DND-41 (cell line): ENCODE measurements around the gene CTNNA3.

ENCODE experiments used
- CTCF ChIP-seq: IDR thresholded peaks from 2 replicates; pipeline ENCODE4 v1.5.1; 2012; ENCODE audit warnings: borderline replicate concordance, low read length, moderate library complexity, mild to moderate bottlenecking; ENCODE audit not compliant: poor library complexity, severe bottlenecking; ENCODE audit errors: extremely low read depth
- EZH2 ChIP-seq: IDR thresholded peaks from 3 replicates; pipeline ENCODE4 v1.6.1; 2012; ENCODE audit warnings: borderline replicate concordance, low read depth, mild to moderate bottlenecking, moderate library complexity, low read length, inconsistent platforms; ENCODE audit not compliant: severe bottlenecking

GRCh38 chr10:65894379-65894778 is 1801.6 kb downstream of the CTNNA3 start:
- no peak for TF ChIP-seq CTCF
- TF ChIP-seq EZH2 = no peak
